Kidney (tissue), 14 donors: ENCODE measurements around the gene PLCL2. TPM values are rescaled to one million over a fixed set of nuclear protein-coding genes. Genes with fewer than 3 reads are reported as not detected.

Experiments used
- DNase-seq, 5 donors: peaks; one replicate each; pipeline ENCODE4 v3.0.0-alpha.2; 2013 to 2020
- FAIRE-seq: peaks from 2 replicates; lab custom pipeline; 2012; peaks lifted over from hg19 to GRCh38; lab: Jason Lieb, UNC
- H3K27ac ChIP-seq, 2 donors: one replicate each; pipeline ENCODE4 v1.7.0; 2013; ENCODE audit warnings: low read depth in 2 of 2, low read length in 2 of 2, inconsistent platforms in 1 of 2
- H3K27me3 ChIP-seq: one replicate; pipeline ENCODE4 v1.7.1; 2013; ENCODE audit warnings: low read length, inconsistent platforms; ENCODE audit not compliant: control insufficient read depth, insufficient read depth
- H3K36me3 ChIP-seq, 3 donors: one replicate each; pipeline versions ENCODE4 v1.7.0 to v1.7.1; 2013; ENCODE audit warnings: low read length in 3 of 3, control low read depth in 1 of 3, inconsistent platforms in 1 of 3; ENCODE audit not compliant: insufficient read depth in 3 of 3, control insufficient read depth in 2 of 3
- H3K4me1 ChIP-seq, 3 donors: one replicate each; pipeline versions ENCODE4 v1.7.0 to v1.7.1; 2013; ENCODE audit warnings: low read length in 3 of 3, inconsistent platforms in 1 of 3, low read depth in 1 of 3; ENCODE audit not compliant: control insufficient read depth in 2 of 3, insufficient read depth in 2 of 3
- H3K4me3 ChIP-seq, 3 donors: one replicate each; pipeline versions ENCODE4 v1.7.0 to v1.8.1; 2013; ENCODE audit warnings: low read length in 3 of 3, control low read depth in 1 of 3, inconsistent platforms in 1 of 3
- H3K9ac ChIP-seq, 3 donors: one replicate each; pipeline versions ENCODE4 v1.7.0 to v1.7.1; 2013; ENCODE audit warnings: low read length in 3 of 3, control low read depth in 1 of 3, inconsistent platforms in 1 of 3
- H3K9me3 ChIP-seq, 3 donors: one replicate each; pipeline versions ENCODE4 v1.7.0 to v1.7.1; 2013; ENCODE audit warnings: low read length in 3 of 3, control low read depth in 1 of 3, inconsistent platforms in 1 of 3; ENCODE audit not compliant: control insufficient read depth in 2 of 3, insufficient read depth in 1 of 3
- CTCF ChIP-seq: IDR thresholded peaks from 3 replicates; pipeline ENCODE4 v1.5.1; 2012; ENCODE audit warnings: mild to moderate bottlenecking, moderate library complexity, borderline replicate concordance; ENCODE audit not compliant: insufficient read depth; ENCODE audit errors: extremely low read depth
- intact Hi-C: fragments of 100-400 bp; cut with DNase I; formaldehyde crosslinking; loops from one replicate; pipeline ENCODE4 v1.11.1; 2022
- polyA plus RNA-seq: library from polyadenylated mRNA; stranded (reverse); fragments of 350-450 nt; fragmentation: Illumina TruSeq; extraction: RNeasy Lipid Tissue Mini Kit (QIAGEN cat#74804); gene quantifications from one replicate; pipeline ENCODE4 v1.2.3, GENCODE V29; 2014; ENCODE audit warnings: low read depth, low replicate concordance; ENCODE audit not compliant: insufficient read depth
- total RNA-seq: library from RNA; stranded (reverse); fragmentation: NEBNext Ultra II Directional; extraction: Animal tissue kit (Norgen Biotek cat#: 25700); gene quantifications from one replicate; pipeline ENCODE4 v1.2.1, GENCODE V29; 2021
- donor health status: control.
- donor health status: control.
- donor health status: control.
- donor health status: control.
- donor health status: control.
- donor health status: DM: yes; HTN: yes; CAD: no.
- donor health status: Normal renal cell carcinoma (clear cell type).

PLCL2 gene
- total and polyA plus RNA-seq, 2 donors from 2014 or later, result 10.5 to 19.1 TPM

- Histone ChIP-seq H3K9me3 (no peaks in the 10 kb centered on the region), H3K4me1 (peaks cover 0 to 28% (median 3%) of the 10 kb centered on the region in 3 donors), H3K36me3 (no peaks in the 10 kb centered on the region), H3K9ac (no peak overlapping the region), H3K4me3 (no peak overlapping the region), H3K27me3 (no peaks in the 10 kb centered on the region), H3K27ac (no peak overlapping the region)
- FAIRE-seq (no peak), DNase-seq (no peak)
- no peak for TF ChIP-seq CTCF
- intact Hi-C loops, result no loop called here
Measured at GRCh38 chr3:16935781-16936180, 51.0 kb downstream of the PLCL2 start.

- H3K27me3 ChIP-seq, result no peaks in the 10 kb centered on the region
- no peaks in the 10 kb centered on the region for H3K36me3 ChIP-seq
- no peak for FAIRE-seq
- intact Hi-C loops, result no loop called here
- no peaks in the 10 kb centered on the region for H3K9me3 ChIP-seq
- no peak overlapping the region for H3K4me3 ChIP-seq
- no peak for DNase-seq
- H3K27ac ChIP-seq, result no peak overlapping the region
- H3K9ac ChIP-seq, result no peak overlapping the region
- no peak for TF ChIP-seq CTCF
- H3K4me1 ChIP-seq, result peaks cover 0 to 28% (median 3%) of the 10 kb centered on the region in 3 donors
Measured at GRCh38 chr3:16936233-16936632, 51.5 kb downstream of the PLCL2 start.

DNA sequence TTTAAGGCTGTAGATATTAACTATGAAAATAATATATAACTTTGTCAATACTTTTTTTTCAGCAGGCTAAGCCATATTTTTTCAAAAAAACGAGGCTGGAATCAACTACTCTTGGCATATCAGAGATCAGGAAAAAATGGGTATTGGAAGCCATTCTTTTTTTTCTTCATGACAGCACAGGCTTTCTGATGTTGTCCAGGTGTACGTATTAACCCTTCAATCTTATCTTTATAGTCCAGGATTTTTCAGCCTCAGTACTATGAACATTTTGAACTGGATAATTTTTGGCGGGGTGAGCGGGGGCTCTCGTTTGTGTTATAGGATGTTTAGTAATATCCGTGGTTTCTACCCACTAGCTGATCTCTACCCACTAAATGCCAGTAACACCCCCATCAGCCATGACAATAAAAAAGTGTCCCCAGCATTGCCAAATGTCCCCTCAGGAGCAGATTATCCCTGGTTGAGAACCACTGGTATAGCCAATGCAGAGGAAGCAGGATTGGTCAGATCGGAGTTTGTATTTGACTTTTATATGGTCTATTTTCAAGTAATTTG, 52.0 kb downstream of the PLCL2 start:
- no peak for DNase-seq
- H3K9ac ChIP-seq, result no peak overlapping the region
- peaks cover 0 to 28% (median 4%) of the 10 kb centered on the region in 3 donors for H3K4me1 ChIP-seq
- no peak for FAIRE-seq
- TF ChIP-seq CTCF, result no peak
- intact Hi-C loops, result no loop called here
- H3K27me3 ChIP-seq, result no peaks in the 10 kb centered on the region
- no peak overlapping the region for H3K27ac ChIP-seq
- H3K36me3 ChIP-seq, result no peaks in the 10 kb centered on the region
- H3K4me3 ChIP-seq, result no peak overlapping the region
- no peaks in the 10 kb centered on the region for H3K9me3 ChIP-seq

GRCh38 chr3:16937326-16937845, 52.6 kb downstream of the PLCL2 start:
- Histone ChIP-seq H3K4me1 (peaks cover 0 to 28% (median 7%) of the 10 kb centered on the region in 3 donors), H3K9ac (no peak overlapping the region), H3K36me3 (no peaks in the 10 kb centered on the region), H3K4me3 (no peak overlapping the region), H3K27me3 (no peaks in the 10 kb centered on the region), H3K9me3 (no peaks in the 10 kb centered on the region), H3K27ac (no peak overlapping the region)
- no peak for FAIRE-seq
- intact Hi-C loops, result no loop called here
- TF ChIP-seq CTCF, result no peak
- peak in 2 of 5 donors; percentile 38 to 43 for DNase-seq
